GM12864 (cell line): Measurements from ENCODE around the gene RALBP1.

Experiments used
- DNase-seq: peaks from one replicate; pipeline ENCODE4 v3.0.0-alpha.2; 2011; ENCODE audit warnings: low read depth
- H3K4me3 ChIP-seq: 2 replicates; pipeline ENCODE4 v1.5.1; 2011; ENCODE audit warnings: mild to moderate bottlenecking, low read depth, low read length, control low read depth
- TF ChIP-seq, protein P1 (sequence below): IDR thresholded peaks from 2 replicates; pipeline ENCODE4 v1.5.1; 2011; ENCODE audit warnings: low read depth, mild to moderate bottlenecking, moderate library complexity, low read length, control low read depth, inconsistent platforms; ENCODE audit errors: missing control alignments

Gene RALBP1

GRCh38 chr18:9508446-9509025 lies 33.2 kb downstream of the RALBP1 start:
- no peak for DNase-seq
- H3K4me3 ChIP-seq: no peak overlapping the region
- TF ChIP-seq, protein P1, sequence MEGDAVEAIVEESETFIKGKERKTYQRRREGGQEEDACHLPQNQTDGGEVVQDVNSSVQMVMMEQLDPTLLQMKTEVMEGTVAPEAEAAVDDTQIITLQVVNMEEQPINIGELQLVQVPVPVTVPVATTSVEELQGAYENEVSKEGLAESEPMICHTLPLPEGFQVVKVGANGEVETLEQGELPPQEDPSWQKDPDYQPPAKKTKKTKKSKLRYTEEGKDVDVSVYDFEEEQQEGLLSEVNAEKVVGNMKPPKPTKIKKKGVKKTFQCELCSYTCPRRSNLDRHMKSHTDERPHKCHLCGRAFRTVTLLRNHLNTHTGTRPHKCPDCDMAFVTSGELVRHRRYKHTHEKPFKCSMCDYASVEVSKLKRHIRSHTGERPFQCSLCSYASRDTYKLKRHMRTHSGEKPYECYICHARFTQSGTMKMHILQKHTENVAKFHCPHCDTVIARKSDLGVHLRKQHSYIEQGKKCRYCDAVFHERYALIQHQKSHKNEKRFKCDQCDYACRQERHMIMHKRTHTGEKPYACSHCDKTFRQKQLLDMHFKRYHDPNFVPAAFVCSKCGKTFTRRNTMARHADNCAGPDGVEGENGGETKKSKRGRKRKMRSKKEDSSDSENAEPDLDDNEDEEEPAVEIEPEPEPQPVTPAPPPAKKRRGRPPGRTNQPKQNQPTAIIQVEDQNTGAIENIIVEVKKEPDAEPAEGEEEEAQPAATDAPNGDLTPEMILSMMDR: no peak

DNA sequence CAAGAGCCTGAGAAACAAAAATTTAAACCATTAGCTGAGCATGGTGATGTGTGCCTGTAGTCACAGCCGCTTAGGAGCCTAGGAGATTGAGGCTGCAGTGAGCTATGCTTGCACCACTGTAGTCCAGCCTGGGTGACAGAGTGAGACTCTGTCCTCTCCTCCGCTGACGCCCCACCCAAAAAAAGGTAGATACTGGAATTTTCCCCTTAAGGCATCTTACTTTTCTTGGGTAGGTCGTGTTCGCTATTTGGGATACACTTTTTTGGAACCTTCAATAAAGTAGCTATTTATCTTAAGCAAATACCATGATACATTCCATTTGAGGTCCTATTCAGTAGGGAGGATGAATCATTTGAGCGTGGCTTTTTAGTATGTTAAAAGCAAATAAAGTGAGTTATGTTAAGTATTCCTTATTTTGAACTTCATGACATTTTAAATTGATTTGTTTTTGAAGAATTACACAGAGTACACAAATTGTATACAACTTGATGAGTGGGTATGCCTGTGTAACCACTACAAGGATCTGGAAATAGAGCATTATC lies 38.7 kb downstream of the RALBP1 start:
- TF ChIP-seq, protein P1: no peak
- no peak for DNase-seq
- no peak overlapping the region for H3K4me3 ChIP-seq

DNA sequence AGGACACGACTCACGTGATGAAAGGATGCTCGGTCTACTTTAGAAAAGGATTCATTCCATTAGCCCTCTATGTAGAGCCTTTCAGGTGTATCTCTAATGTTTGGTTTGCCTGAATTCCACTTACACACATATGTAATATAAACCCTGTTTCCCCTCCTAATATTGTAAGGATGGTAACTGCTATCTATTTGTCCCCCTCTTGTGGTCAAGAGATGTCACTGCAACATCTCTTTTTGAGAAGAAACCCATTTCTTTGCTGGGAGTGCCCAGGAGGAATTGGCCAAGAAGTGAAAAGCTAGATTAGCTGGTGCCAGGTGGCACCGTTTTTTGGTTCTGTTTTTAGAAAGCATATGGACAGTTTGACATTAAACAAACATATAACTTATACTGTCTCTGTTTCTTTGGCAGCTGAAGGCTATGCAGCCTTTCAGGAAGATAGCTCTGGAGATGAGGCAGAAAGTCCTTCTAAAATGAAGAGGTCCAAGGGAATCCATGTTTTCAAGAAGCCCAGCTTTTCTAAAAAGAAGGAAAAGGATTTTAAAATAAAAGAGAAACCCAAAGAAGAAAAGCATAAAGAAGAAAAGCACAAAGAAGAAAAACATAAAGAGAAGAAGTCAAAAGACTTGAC lies 41.2 kb downstream of the RALBP1 start:
- TF ChIP-seq, protein P1: peak; percentile 74
- DNase-seq: no peak
- no peak overlapping the region for H3K4me3 ChIP-seq

DNA sequence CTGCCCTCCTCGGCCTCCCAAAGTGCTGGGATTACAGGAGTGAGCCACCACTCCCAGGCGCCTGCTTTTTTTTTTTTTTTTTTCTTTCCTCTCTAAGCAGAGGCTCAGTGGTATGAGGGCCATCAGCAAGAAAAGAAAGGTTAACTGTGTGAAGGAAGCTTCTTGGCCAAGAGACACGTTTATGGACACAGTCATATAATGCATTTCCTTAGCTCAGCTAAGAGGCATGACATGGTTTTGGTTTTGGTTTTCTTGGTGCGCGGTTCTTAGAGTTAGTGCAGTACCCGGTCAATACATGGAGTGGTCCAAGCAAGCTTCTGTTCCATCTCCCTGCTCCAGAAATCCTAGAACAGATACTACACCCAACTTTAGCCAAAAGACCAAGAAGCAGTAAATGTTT lies 42.6 kb downstream of the RALBP1 start:
- TF ChIP-seq, protein P1: no peak
- H3K4me3 ChIP-seq: no peak overlapping the region
- no peak for DNase-seq

DNA sequence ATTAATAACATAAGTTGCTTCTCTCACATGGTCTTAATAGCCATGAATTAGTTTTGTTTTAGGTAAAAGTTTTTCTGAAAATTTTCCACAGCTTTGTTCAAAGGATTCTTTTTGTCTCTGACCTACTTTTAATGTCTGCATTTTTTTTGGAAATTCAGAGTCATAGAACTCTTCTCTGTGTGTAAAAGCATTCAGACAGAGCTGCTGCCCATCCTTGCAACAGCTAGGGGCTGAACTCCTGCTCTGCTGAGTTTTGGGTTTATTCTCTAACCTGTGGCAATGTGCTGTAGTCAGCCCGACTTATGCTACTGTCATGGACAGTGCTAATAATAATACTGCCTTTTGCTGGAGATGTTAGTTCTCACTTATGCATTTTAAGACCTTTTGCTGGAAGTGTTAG lies 44.1 kb downstream of the RALBP1 start:
- no peak overlapping the region for H3K4me3 ChIP-seq
- TF ChIP-seq, protein P1: no peak
- no peak for DNase-seq

- H3K4me3 ChIP-seq: no peak overlapping the region
- no peak for DNase-seq
- TF ChIP-seq, protein P1: no peak
These were observed 45.4 kb downstream of the RALBP1 start for GRCh38 chr18:9520666-9521065.

DNA sequence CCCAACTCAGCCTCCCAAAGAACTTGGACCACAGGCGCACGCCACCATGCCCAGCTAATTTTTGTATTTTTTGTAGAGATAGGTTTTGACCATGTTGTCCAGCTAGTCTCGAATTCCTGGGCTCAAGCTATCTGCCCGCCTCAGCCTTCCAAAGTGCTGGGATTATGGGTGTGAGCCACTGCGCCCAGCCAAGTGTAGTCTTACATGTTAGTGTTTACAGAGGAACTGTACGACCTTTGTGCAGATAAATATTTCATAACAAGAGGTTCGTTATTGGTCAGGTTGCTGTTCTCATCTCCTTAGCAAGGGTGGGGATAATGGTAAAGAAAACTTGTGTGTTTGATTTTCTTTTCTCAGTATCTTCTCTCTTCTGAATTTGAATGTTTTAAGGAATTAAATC lies 46.5 kb downstream of the RALBP1 start:
- DNase-seq: no peak
- TF ChIP-seq, protein P1: no peak
- H3K4me3 ChIP-seq: no peak overlapping the region
